ENCODE data around the gene LIPC.

- TF ChIP-seq, protein P1, sequence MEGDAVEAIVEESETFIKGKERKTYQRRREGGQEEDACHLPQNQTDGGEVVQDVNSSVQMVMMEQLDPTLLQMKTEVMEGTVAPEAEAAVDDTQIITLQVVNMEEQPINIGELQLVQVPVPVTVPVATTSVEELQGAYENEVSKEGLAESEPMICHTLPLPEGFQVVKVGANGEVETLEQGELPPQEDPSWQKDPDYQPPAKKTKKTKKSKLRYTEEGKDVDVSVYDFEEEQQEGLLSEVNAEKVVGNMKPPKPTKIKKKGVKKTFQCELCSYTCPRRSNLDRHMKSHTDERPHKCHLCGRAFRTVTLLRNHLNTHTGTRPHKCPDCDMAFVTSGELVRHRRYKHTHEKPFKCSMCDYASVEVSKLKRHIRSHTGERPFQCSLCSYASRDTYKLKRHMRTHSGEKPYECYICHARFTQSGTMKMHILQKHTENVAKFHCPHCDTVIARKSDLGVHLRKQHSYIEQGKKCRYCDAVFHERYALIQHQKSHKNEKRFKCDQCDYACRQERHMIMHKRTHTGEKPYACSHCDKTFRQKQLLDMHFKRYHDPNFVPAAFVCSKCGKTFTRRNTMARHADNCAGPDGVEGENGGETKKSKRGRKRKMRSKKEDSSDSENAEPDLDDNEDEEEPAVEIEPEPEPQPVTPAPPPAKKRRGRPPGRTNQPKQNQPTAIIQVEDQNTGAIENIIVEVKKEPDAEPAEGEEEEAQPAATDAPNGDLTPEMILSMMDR (IDR thresholded peaks at IDR 0.05; ENCODE audit: low read length): no peak
- TF ChIP-seq EZH2 (optimal IDR thresholded peaks at IDR 0.05; ENCODE audit: low read depth, low read length) (no peak), EZH2phosphoT487 (IDR thresholded peaks at IDR 0.05; ENCODE audit: low read length) (no peak)
These were observed 6.3 kb downstream of the LIPC start for GRCh38 chr15:58438111-58438510.
